ENCODE results near the gene EEFSEC.

DNA sequence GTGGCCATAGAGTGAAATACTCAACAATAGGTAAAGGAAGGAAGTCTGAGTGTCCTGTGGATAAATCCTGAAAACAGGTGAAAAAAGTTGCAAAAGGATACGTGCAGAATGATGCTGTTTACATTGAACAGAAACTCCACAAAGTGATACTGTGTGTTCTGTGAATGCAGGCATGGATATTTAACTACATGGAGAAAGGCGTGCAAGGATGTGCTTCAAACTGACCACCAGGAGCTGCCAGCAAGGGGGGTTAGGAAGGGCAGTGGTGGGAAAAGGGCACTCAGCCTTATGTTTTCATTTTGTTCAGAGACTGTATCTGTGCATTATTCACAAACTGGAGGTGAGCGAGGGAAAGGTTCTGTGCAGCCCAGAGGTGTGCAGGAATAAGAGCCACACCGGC is 266.0 kb downstream of the EEFSEC start:
- TF ChIP-seq, protein P1, sequence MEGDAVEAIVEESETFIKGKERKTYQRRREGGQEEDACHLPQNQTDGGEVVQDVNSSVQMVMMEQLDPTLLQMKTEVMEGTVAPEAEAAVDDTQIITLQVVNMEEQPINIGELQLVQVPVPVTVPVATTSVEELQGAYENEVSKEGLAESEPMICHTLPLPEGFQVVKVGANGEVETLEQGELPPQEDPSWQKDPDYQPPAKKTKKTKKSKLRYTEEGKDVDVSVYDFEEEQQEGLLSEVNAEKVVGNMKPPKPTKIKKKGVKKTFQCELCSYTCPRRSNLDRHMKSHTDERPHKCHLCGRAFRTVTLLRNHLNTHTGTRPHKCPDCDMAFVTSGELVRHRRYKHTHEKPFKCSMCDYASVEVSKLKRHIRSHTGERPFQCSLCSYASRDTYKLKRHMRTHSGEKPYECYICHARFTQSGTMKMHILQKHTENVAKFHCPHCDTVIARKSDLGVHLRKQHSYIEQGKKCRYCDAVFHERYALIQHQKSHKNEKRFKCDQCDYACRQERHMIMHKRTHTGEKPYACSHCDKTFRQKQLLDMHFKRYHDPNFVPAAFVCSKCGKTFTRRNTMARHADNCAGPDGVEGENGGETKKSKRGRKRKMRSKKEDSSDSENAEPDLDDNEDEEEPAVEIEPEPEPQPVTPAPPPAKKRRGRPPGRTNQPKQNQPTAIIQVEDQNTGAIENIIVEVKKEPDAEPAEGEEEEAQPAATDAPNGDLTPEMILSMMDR (IDR thresholded peaks at IDR 0.05), result no peak
- TF ChIP-seq POLR2A (IDR thresholded peaks at IDR 0.05), result no peak

Data from esophagus squamous epithelium (tissue), 4 donors.